ENCODE results near the gene ANKRD13D. TPM values are rescaled to one million over a fixed set of nuclear protein-coding genes. Genes with fewer than 3 reads are reported as not detected.

ANKRD13D gene
- total RNA-seq, 4 donors from 2014 or later: 19.7 to 194 (median 54.5) TPM

- Histone ChIP-seq H3K4me1 (peaks cover 10 to 23% (median 17%) of the 10 kb centered on the region in 4 donors), H3K27ac (no peak overlapping the region), H3K36me3 (peaks cover 0 to 9% (median 4%) of the 10 kb centered on the region in 4 donors), H3K27me3 (no peaks in the 10 kb centered on the region), H3K9me3 (no peaks in the 10 kb centered on the region), H3K4me3 (no peak overlapping the region)
- TF ChIP-seq POLR2AphosphoS5 (IDR thresholded peaks at IDR 0.05): no peak
- no peak for TF ChIP-seq POLR2A (IDR thresholded peaks at IDR 0.05)
- no peak for TF ChIP-seq EP300 (IDR thresholded peaks at IDR 0.05; ENCODE audit: low read depth)
- TF ChIP-seq, protein P1, sequence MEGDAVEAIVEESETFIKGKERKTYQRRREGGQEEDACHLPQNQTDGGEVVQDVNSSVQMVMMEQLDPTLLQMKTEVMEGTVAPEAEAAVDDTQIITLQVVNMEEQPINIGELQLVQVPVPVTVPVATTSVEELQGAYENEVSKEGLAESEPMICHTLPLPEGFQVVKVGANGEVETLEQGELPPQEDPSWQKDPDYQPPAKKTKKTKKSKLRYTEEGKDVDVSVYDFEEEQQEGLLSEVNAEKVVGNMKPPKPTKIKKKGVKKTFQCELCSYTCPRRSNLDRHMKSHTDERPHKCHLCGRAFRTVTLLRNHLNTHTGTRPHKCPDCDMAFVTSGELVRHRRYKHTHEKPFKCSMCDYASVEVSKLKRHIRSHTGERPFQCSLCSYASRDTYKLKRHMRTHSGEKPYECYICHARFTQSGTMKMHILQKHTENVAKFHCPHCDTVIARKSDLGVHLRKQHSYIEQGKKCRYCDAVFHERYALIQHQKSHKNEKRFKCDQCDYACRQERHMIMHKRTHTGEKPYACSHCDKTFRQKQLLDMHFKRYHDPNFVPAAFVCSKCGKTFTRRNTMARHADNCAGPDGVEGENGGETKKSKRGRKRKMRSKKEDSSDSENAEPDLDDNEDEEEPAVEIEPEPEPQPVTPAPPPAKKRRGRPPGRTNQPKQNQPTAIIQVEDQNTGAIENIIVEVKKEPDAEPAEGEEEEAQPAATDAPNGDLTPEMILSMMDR (IDR thresholded peaks at IDR 0.05): no peak
- in situ Hi-C loops (cut with MboI; ENCODE audit: low pct_ligation_motif_present in 1 of 4, low pct_unique_long_range_greater_than_20kb in 1 of 4, low sequenced_read_pairs in 3 of 4): loop anchor here in 1 of 4 donors (5.0 kb wide), 1 partner anchor 47 kb away; no protein-coding TSS in a partner anchor
- DNase-seq: peak; percentile 7
- WGBS, 2 donors (ENCODE audit: low coverage in 1 of 2): 93% methylated on average over 14 of the region's 14 CpGs; no CpG with 5 or more reads in 1 of the 2 donors
- intact Hi-C loops (cut with DNase I; ENCODE audit: low total_unique reads): no loop called here
These were observed 20.6 kb downstream of the ANKRD13D start for GRCh38 chr11:67309661-67310061.

DNA sequence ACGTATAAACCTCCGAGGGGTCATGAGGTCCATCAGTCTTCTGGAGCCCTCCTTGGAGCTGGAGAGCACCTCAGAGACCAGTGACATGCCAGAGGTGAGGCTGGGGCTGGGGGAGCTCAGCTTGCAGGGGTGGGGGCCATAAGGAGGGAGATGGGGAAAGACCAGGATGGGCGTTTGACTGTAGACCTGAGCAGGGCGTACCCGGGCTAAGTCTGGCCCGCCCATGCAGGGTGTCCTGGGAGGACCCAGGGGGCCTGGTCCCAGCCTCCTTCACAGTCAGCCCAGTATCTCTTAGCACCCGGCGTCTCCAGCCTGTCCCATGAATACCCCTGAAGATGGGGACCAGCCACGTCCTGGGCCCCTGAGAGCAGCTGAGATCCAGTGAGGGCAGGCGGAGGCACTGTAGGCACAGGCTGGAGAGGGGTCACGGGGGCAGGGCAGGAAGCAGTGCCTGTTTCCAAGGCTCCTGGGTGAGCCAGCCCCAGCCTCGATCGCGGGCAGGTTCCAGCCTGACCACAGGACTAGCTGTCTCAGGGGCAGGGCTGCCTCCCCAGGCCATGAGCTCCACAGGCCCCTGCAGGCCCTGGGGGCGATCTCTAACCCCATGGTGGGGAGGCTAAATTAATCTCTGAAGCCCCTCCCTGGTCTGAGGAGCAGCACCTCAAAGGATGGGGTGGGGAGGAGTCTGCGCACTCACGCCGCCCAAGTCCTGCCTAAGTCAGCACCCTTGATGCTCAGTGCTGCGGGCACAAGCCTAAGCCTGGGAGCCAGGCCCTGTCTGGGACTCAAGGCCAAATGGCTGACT, 21.3 kb downstream of the ANKRD13D start:
- intact Hi-C loops (cut with DNase I; ENCODE audit: low total_unique reads): no loop called here
- WGBS, 2 donors (ENCODE audit: low coverage in 1 of 2): 94 to 100% methylated on average over 3 to 18 of the region's 19 CpGs
- no peak overlapping the region for H3K27ac ChIP-seq
- no peaks in the 10 kb centered on the region for H3K27me3 ChIP-seq
- peaks cover 7 to 17% (median 15%) of the 10 kb centered on the region in 4 donors for H3K4me1 ChIP-seq
- H3K36me3 ChIP-seq: peaks cover 0 to 9% (median 4%) of the 10 kb centered on the region in 4 donors
- no peaks in the 10 kb centered on the region for H3K9me3 ChIP-seq
- no peak for DNase-seq
- in situ Hi-C loops (cut with MboI; ENCODE audit: low pct_ligation_motif_present in 1 of 4, low pct_unique_long_range_greater_than_20kb in 1 of 4, low sequenced_read_pairs in 3 of 4): loop anchor here in 1 of 4 donors (5.0 kb wide), 1 partner anchor 48 kb away; no protein-coding TSS in a partner anchor
- H3K4me3 ChIP-seq: no peak overlapping the region
- TF ChIP-seq EP300 (IDR thresholded peaks at IDR 0.05; ENCODE audit: low read depth): no peak
- TF ChIP-seq POLR2A (IDR thresholded peaks at IDR 0.05): no peak
- no peak for TF ChIP-seq POLR2AphosphoS5 (IDR thresholded peaks at IDR 0.05)
- TF ChIP-seq, protein P1 (IDR thresholded peaks at IDR 0.05): no peak

DNA sequence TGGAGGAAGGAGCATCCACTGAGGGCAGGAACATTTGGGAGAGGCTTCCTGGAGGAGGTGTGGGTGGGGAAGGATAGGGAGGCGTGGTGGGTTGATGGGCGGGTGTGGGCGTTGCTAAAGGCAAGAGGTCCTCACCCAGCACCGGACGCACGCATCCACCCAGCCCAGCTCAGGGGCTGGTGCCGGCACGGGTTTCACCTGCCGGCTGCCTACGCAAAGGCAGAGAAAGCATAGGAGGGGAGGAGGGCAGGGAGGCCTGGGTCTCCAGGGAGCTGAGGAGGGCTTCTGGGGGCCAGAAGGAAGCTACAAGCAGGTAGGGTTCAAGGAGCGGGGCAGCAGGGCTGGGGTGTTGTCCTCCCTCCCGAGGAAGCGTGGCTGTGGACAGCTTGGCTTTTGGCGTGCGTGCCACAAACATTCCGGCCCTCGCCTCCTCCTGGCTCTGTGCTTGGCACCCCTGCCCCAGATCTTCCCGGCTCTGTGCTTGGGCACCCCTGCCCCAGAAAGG, 22.0 kb downstream of the ANKRD13D start:
- H3K27me3 ChIP-seq: no peaks in the 10 kb centered on the region
- DNase-seq: no peak
- no peaks in the 10 kb centered on the region for H3K9me3 ChIP-seq
- peaks cover 7 to 15% (median 15%) of the 10 kb centered on the region in 4 donors for H3K4me1 ChIP-seq
- 86% methylated on average over 18 of the region's 18 CpGs; no CpG with 5 or more reads in 1 of the 2 donors for WGBS, 2 donors (ENCODE audit: low coverage in 1 of 2)
- H3K4me3 ChIP-seq: no peak overlapping the region
- H3K27ac ChIP-seq: peak overlapping the region in 1 of 4 donors; percentile 77
- peaks cover 0 to 9% (median 4%) of the 10 kb centered on the region in 4 donors for H3K36me3 ChIP-seq
- TF ChIP-seq POLR2AphosphoS5 (IDR thresholded peaks at IDR 0.05) (no peak), POLR2A (IDR thresholded peaks at IDR 0.05) (no peak), EP300 (IDR thresholded peaks at IDR 0.05; ENCODE audit: low read depth) (no peak)
- TF ChIP-seq, protein P1 (IDR thresholded peaks at IDR 0.05): no peak
- in situ Hi-C loops (cut with MboI; ENCODE audit: low pct_ligation_motif_present in 1 of 4, low pct_unique_long_range_greater_than_20kb in 1 of 4, low sequenced_read_pairs in 3 of 4): loop anchor here in 1 of 4 donors (5.0 kb wide), 1 partner anchor 49 kb away; no protein-coding TSS in a partner anchor
- intact Hi-C loops (cut with DNase I; ENCODE audit: low total_unique reads): no loop called here

DNA sequence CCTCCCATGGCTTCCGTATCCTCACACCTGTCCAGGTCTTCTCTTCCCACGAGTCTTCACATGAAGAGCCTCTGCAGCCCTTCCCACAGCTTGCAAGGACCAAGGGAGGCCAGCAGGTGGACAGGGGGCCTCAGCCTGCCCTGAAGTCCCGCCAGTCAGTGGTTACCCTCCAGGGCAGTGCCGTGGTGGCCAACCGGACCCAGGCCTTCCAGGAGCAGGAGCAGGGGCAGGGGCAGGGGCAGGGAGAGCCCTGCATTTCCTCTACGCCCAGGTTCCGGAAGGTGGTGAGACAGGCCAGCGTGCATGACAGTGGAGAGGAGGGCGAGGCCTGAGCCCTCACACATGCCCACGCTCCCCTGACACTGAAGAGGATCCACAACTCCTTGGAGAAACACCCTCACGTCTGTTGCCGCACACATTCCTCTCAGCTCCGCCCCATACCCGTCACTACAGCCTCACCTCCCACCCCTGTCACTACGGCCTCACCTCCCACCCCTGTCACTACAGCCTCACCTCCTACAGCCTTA, 22.5 kb downstream of the ANKRD13D start:
- intact Hi-C loops (cut with DNase I; ENCODE audit: low total_unique reads): no loop called here
- peaks cover 11 to 18% (median 16%) of the 10 kb centered on the region in 4 donors for H3K4me1 ChIP-seq

More for the DNA sequence above, 22.5 kb downstream of the ANKRD13D start:
- H3K27ac ChIP-seq: peak overlapping the region in 3 of 4 donors; percentile 77 to 80 (median 77)
- H3K4me3 ChIP-seq: no peak overlapping the region
- no peaks in the 10 kb centered on the region for H3K27me3 ChIP-seq
- WGBS, 2 donors (ENCODE audit: low coverage in 1 of 2): 85 to 90% methylated on average over 2 to 12 of the region's 15 CpGs
- TF ChIP-seq, protein P1 (IDR thresholded peaks at IDR 0.05): no peak
- TF ChIP-seq EP300 (IDR thresholded peaks at IDR 0.05; ENCODE audit: low read depth) (no peak), POLR2AphosphoS5 (IDR thresholded peaks at IDR 0.05) (no peak), POLR2A (IDR thresholded peaks at IDR 0.05) (no peak)
- in situ Hi-C loops (cut with MboI; ENCODE audit: low pct_ligation_motif_present in 1 of 4, low pct_unique_long_range_greater_than_20kb in 1 of 4, low sequenced_read_pairs in 3 of 4): loop anchor here in 1 of 4 donors (5.0 kb wide), 1 partner anchor 49 kb away; no protein-coding TSS in a partner anchor
- DNase-seq: no peak
- H3K36me3 ChIP-seq: peaks cover 0 to 9% (median 4%) of the 10 kb centered on the region in 4 donors
- H3K9me3 ChIP-seq: no peaks in the 10 kb centered on the region

All from transverse colon (tissue), 4 donors.